K562 (cell line): ENCODE data around the gene ADGRG1. TPM values are rescaled to one million over a fixed set of nuclear protein-coding genes. Genes with fewer than 3 reads are reported as not detected.
A peak's percentile ranks its signal among the peaks of the same experiment; 100 is the strongest.

Source experiments
- ATAC-seq: fragments of 200-7000 bp; cut with Tn5 transposase; 3 replicates; pipeline ENCODE4 v1.9.1; 2020; ENCODE audit warnings: moderate library complexity
- BruUV-seq: library from RNA; stranded (reverse); fragments of 400-500 nt; replicated peaks from 2 replicates; lab custom pipeline; 2021; lab: Mats Ljungman, UMichigan
- CTCF ChIA-PET: fragments of 300-600 bp; formaldehyde crosslinking; extraction: SDS; loops from one replicate; lab custom pipeline; 2021; ENCODE audit warnings: low intra/inter-chr PET ratio; lab: Yijun Ruan, JAX
- POLR2A ChIA-PET: fragments of 300-600, 350-650 bp; sonication (Branson Sonifier 250); formaldehyde crosslinking; extraction: SDS; loops from one replicate; lab custom pipeline; 2021; ENCODE audit warnings: antibody characterized with exemption, inconsistent platforms; lab: Yijun Ruan, JAX
- DNase-seq, 4 experiments: peaks; one replicate each; pipeline versions ENCODE4 v3.0.0 to v3.0.0-alpha.2; 2011 to 2018; ENCODE audit warnings: low spot score in 3 of 4, mixed read lengths in 3 of 4; ENCODE audit errors: extremely low read depth in 1 of 4
- FAIRE-seq: peaks from 2 replicates; lab custom pipeline; 2011; peaks lifted over from hg19 to GRCh38; lab: Jason Lieb, UNC
- H2AFZ ChIP-seq: 2 replicates; pipeline ENCODE4 v1.6.0; 2011; ENCODE audit warnings: low read depth, low read length, control low read depth, inconsistent platforms
- H3K27ac ChIP-seq: fragments of 200-600 bp; 3 replicates; pipeline ENCODE4 v1.8.0; 2011; ENCODE audit warnings: low read depth, mild to moderate bottlenecking, control low read depth, inconsistent platforms, low read length, moderate library complexity, mixed read lengths; ENCODE audit errors: extremely low read depth
- H3K27me3 ChIP-seq, 2 experiments: fragments of 300-600 bp in 1 of 2; 2 replicates in 1 of 2; 3 replicates in 1 of 2; pipeline versions ENCODE4 v1.6.0 to v1.8.0; 2011; ENCODE audit warnings: inconsistent platforms in 2 of 2, low read length in 2 of 2, mild to moderate bottlenecking in 1 of 2, mixed read lengths in 1 of 2, moderate library complexity in 1 of 2; ENCODE audit not compliant: control insufficient read depth in 2 of 2, insufficient read depth in 2 of 2
- H3K36me3 ChIP-seq: fragments of 300-600 bp; 3 replicates; pipeline ENCODE4 v1.8.0; 2011; ENCODE audit warnings: mild to moderate bottlenecking, low read length, inconsistent platforms; ENCODE audit not compliant: control insufficient read depth, insufficient read depth
- H3K4me1 ChIP-seq, 2 experiments: fragments of 200-600 bp in 1 of 2; replicated peaks in 1 of 2; 2 replicates in 1 of 2; 3 replicates in 1 of 2; pipeline versions ENCODE4 v1.5.1 to v1.8.0; 2011; ENCODE audit warnings: inconsistent platforms in 2 of 2, low read length in 2 of 2, mild to moderate bottlenecking in 1 of 2, mixed read lengths in 1 of 2, moderate library complexity in 1 of 2; ENCODE audit not compliant: control insufficient read depth in 2 of 2, insufficient read depth in 2 of 2
- H3K4me2 ChIP-seq: 2 replicates; pipeline ENCODE4 v1.6.1; 2011; ENCODE audit warnings: low read length, control low read depth, inconsistent platforms, mixed read lengths; ENCODE audit not compliant: insufficient read depth
- H3K4me3 ChIP-seq: fragments of 200-600 bp; sonication (generic), shearing (Covaris generic); 2 replicates; pipeline ENCODE4 v1.5.1; 2016; ENCODE audit warnings: control low read depth, inconsistent platforms
- H3K79me2 ChIP-seq: fragments of 200-600 bp; 3 replicates; pipeline ENCODE4 v1.8.0; 2011; ENCODE audit warnings: low read length, inconsistent platforms; ENCODE audit not compliant: control insufficient read depth, insufficient read depth
- H3K9ac ChIP-seq, 2 experiments: 2 replicates each; pipeline versions ENCODE4 v1.6.0 to v1.6.1; 2011; ENCODE audit warnings: low read depth in 2 of 2, low read length in 2 of 2, control low read depth in 1 of 2, inconsistent platforms in 1 of 2, mild to moderate bottlenecking in 1 of 2, mixed read lengths in 1 of 2; ENCODE audit not compliant: insufficient read depth in 1 of 2
- H3K9me1 ChIP-seq: one replicate; pipeline ENCODE4 v1.6.0; 2011; ENCODE audit warnings: inconsistent platforms, mild to moderate bottlenecking, low read length, moderate library complexity; ENCODE audit not compliant: control insufficient read depth, insufficient read depth
- H3K9me3 ChIP-seq: replicated peaks from 2 replicates; pipeline ENCODE4 v1.5.1; 2011; ENCODE audit warnings: low read depth, low read length, inconsistent platforms; ENCODE audit not compliant: control insufficient read depth, insufficient read depth
- H4K20me1 ChIP-seq: replicated peaks from 2 replicates; pipeline ENCODE4 v1.6.1; 2011; ENCODE audit warnings: low read length, inconsistent platforms, mixed read lengths; ENCODE audit not compliant: control insufficient read depth, insufficient read depth
- BRD4 ChIP-seq: fragments of 200-600 bp; sonication (generic); IDR thresholded peaks from 2 replicates; pipeline ENCODE4 v1.6.1; 2017; ENCODE audit warnings: inconsistent platforms
- CBFB ChIP-seq: sonication (generic); formaldehyde crosslinking; IDR thresholded peaks from 2 replicates; pipeline ENCODE4 v1.4.0; 2020; ENCODE audit warnings: mild to moderate bottlenecking, missing genetic modification reagents
- EGR1 ChIP-seq: fragments of 450-650 bp; conservative IDR thresholded peaks from 2 replicates; pipeline ENCODE4 v1.6.1; 2017; ENCODE audit warnings: mild to moderate bottlenecking
- EP400 ChIP-seq: fragments of 450-650 bp; IDR thresholded peaks from 2 replicates; pipeline ENCODE4 v1.6.1; 2017; ENCODE audit warnings: antibody characterized with exemption, mild to moderate bottlenecking, moderate library complexity
- EWSR1 ChIP-seq: fragments of 450-650 bp; IDR thresholded peaks from 2 replicates; pipeline ENCODE4 v1.6.1; 2018; ENCODE audit warnings: borderline replicate concordance, mild to moderate bottlenecking, low read depth, moderate library complexity; ENCODE audit not compliant: partially characterized antibody
- MTA2 ChIP-seq: fragments of 450-650 bp; IDR thresholded peaks from 2 replicates; pipeline ENCODE4 v1.6.1; 2016; ENCODE audit warnings: low read depth
- NFRKB ChIP-seq: fragments of 450-650 bp; IDR thresholded peaks from 2 replicates; pipeline ENCODE4 v1.6.1; 2016; ENCODE audit warnings: low read depth
- SREBF1 ChIP-seq: fragments of 150-350 bp; IDR thresholded peaks from 2 replicates; pipeline ENCODE4 v1.6.1; 2014; ENCODE audit warnings: antibody characterized with exemption, low read depth, low read length, borderline replicate concordance
- TFE3 ChIP-seq: fragments of 450-650 bp; formaldehyde crosslinking; IDR thresholded peaks from 2 replicates; pipeline ENCODE4 v1.4.0; 2020; ENCODE audit warnings: mild to moderate bottlenecking, mixed read lengths
- ZFX ChIP-seq: sonication (generic); formaldehyde crosslinking; IDR thresholded peaks from 2 replicates; pipeline ENCODE4 v1.8.0; 2022; ENCODE audit warnings: mild to moderate bottlenecking, missing genetic modification reagents, moderate library complexity
- ZNF76 ChIP-seq: fragments of 250-450 bp; sonication (Bioruptor Pico); IDR thresholded peaks from 2 replicates; pipeline ENCODE4 v1.4.0; 2020; ENCODE audit warnings: mild to moderate bottlenecking, moderate library complexity, borderline replicate concordance
- WGBS: fragments of 100-300 bp; shearing (Covaris generic); methylation state at CpG from one replicate; pipeline ENCODE4 v1.1.6; 2016; ENCODE audit warnings: low coverage, mixed read lengths; ENCODE audit not compliant: insufficient coverage; ENCODE audit errors: missing lambda C conversion rate; 5-methylcytosine and 5-hydroxymethylcytosine counted together
- in situ Hi-C: fragments of 300-500 bp; cut with MboI; formaldehyde crosslinking; loops from 4 replicates; pipeline ENCODE4 v1.15.0; 2018; ENCODE audit warnings: inconsistent platforms, mixed read lengths
- intact Hi-C: fragments of 100-400 bp; cut with micrococcal nuclease; formaldehyde crosslinking; loops from 2 replicates; pipeline ENCODE4 v1.14.2; 2022
- polyA plus RNA-seq, 8 experiments: library from polyadenylated mRNA; depleted of rRNA in 4 of 8; stranded (reverse) in 5 of 8; unstranded in 3 of 8; fragments of >200 nt; fragmentation: Nextera tagmentation in 2 of 8; fragmentation: Illumina TruSeq in 1 of 8; extraction: Ambion mirVana in 2 of 8; extraction: Trizol in 1 of 8; gene quantifications; 2 replicates each; pipeline versions ENCODE4 v1.2.1 to v1.2.3, GENCODE V29; 2011 to 2014; ENCODE audit warnings: inconsistent platforms in 1 of 8, missing spikeins in 1 of 8
- total RNA-seq, 7 experiments: library from RNA; depleted of rRNA in 6 of 7; stranded (reverse); fragments of >200 nt in 6 of 7; fragmentation: Illumina TruSeq in 2 of 7; extraction: Trizol in 2 of 7; gene quantifications; 2 replicates each; pipeline versions ENCODE4 v1.2.1 to v1.2.3, GENCODE V29; 2011 to 2021; ENCODE audit warnings: low replicate concordance in 1 of 7
- TF ChIP-seq, protein P1 (sequence below): fragments of 250-450 bp; sonication (Bioruptor Pico); IDR thresholded peaks from 2 replicates; pipeline ENCODE4 v1.5.0; 2021; ENCODE audit warnings: mild to moderate bottlenecking, moderate library complexity
- TF ChIP-seq, protein P2 (sequence below): sonication (generic); formaldehyde crosslinking; IDR thresholded peaks from 2 replicates; pipeline ENCODE4 v1.9.0; 2022; ENCODE audit warnings: mild to moderate bottlenecking, missing genetic modification reagents

ADGRG1 gene
- total and polyA plus RNA-seq, 9 of the 15 experiments (the other 6 are each of a cell fraction or from before 2014, with no cell fraction given), result 0.04 to 0.31 (median 0.16) TPM; not detected in 6

GRCh38 chr16:57667048-57667525 lies 38.7 kb downstream of the ADGRG1 start:
- DNase-seq (no peak), FAIRE-seq (no peak), ATAC-seq (peak; percentile 2; the same call in 2 of the 3 replicates)
- Histone ChIP-seq H3K9me3 (no peaks in the 10 kb centered on the region), H2AFZ (peak overlapping the region; percentile 85; the same call in 1 of the 2 replicates), H3K27me3 (no peaks in the 10 kb centered on the region), H3K4me2 (peak overlapping the region; percentile 9; the same call in 1 of the 2 replicates), H3K4me3 (no peak overlapping the region), H3K36me3 (no peaks in the 10 kb centered on the region), H3K4me1 (peaks cover 24 to 38% of the 10 kb centered on the region in 2 experiments), H4K20me1 (no peaks in the 10 kb centered on the region), H3K9ac (peak overlapping the region; percentile 55 to 84; a peak in 3 of 4 replicates), H3K9me1 (peaks cover 3% of the 10 kb centered on the region), H3K27ac (peak overlapping the region; percentile 48; the same call in 2 of the 3 replicates), H3K79me2 (no peaks in the 10 kb centered on the region)
- 48% methylated on average over 4 of the region's 5 CpGs for WGBS
- ChIA-PET CTCF (no interaction called here), POLR2A (interaction anchor here (0.6 to 1.0 kb wide), 4 partner anchors 9 to 28 kb away, joined by 3 to 5 read pairs (median 4); partner anchors contain the start of gene DRC7)
- no TSS peak for BruUV-seq
- in situ Hi-C loops, result loop anchor here (5.0 kb wide), 1 partner anchor 50 kb away; no protein-coding TSS in a partner anchor
- no peak for TF ChIP-seq TFE3 (CRISPR knock-in tag)
- peak; percentile 20; the same call in 1 of the 2 replicates for TF ChIP-seq ZFX (CRISPR knock-in tag)
- TF ChIP-seq, protein P1, sequence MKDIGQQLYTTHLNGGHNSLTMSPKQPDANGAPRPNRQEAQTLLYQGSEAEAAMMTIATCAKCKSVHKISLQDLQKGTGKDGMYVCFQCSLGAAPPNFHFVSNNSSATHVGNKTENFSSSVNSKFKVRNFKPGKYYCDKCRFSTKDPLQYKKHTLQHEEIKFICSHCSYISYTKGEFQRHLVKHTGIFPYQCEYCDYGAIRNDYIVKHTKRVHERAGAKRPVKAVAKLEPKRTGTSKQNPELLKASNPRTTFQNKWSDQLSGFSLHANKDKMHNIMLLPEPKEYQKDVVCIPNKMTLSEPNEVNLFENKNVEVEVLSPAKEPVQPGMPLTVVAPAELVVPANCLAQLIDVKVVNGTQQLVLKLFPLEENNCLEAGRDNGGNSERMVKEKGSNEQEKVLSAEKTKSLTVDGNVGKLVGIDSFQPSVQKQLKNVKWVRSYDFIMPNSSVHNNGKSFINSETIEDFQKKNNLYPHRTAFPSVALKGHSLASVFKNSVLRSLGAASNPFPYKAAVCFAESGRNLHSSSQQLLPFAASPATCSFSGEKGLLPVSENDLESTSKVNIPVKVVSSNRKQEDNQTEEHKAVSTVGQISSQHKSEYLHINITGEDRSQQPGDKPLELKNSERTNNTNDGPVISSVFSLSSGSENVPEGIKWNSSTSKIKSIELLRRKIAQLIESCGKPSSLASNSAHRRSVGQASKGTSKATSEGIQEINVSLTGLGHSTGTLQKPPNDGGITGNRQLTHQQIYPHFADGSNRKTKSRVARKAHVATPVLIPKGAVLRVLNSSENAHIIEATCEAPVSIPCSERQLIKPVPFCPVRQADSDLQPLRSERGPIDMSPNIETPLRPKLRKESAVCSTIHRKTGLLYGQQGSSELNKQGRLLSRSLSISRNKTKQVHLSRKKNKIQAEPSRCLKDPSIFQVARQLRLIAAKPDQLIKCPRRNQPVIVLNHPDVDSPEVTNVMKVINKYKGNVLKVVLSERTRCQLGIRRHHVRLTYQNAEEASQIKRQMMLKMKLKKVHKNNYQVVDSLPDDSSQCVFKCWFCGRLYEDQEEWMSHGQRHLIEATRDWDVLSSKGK (CRISPR knock-in tag), result no peak
- TF ChIP-seq BRD4, result 0 out of 2 replicates have a peak, but pooled peaks have one; percentile 39
- TF ChIP-seq EP400, result 0 out of 2 replicates have a peak, but pooled peaks have one; percentile 76
- 0 out of 2 replicates have a peak, but pooled peaks have one; percentile 4 for TF ChIP-seq MTA2
- 0 out of 2 replicates have a peak, but pooled peaks have one; percentile 23 for TF ChIP-seq SREBF1
- 0 out of 2 replicates have a peak, but pooled peaks have one; percentile 39 for TF ChIP-seq CBFB
- TF ChIP-seq, protein P2, sequence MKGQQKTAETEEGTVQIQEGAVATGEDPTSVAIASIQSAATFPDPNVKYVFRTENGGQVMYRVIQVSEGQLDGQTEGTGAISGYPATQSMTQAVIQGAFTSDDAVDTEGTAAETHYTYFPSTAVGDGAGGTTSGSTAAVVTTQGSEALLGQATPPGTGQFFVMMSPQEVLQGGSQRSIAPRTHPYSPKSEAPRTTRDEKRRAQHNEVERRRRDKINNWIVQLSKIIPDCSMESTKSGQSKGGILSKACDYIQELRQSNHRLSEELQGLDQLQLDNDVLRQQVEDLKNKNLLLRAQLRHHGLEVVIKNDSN (CRISPR knock-in tag), result peak; percentile 27; the same call in 1 of the 2 replicates
- TF ChIP-seq NFRKB, result peak; percentile 22; the same call in 1 of the 2 replicates
- TF ChIP-seq ZNF76 (CRISPR knock-in tag), result peak; percentile 27; the same call in 1 of the 2 replicates
- no peak for TF ChIP-seq EWSR1
- peak; percentile 54; the same call in 1 of the 2 replicates for TF ChIP-seq EGR1
- intact Hi-C loops, result loop anchor here (2.0 to 10.0 kb wide), 2 partner anchors 24 to 228 kb away; no protein-coding TSS in a partner anchor
